Chondrocyte (in vitro differentiated cells): Measurements from ENCODE around the gene FGD1. TPM values are rescaled to one million over a fixed set of nuclear protein-coding genes. Genes with fewer than 3 reads are reported as not detected.
A peak's percentile ranks its signal among the peaks of the same experiment; 100 is the strongest.

Experiments used
- DNase-seq: peaks from one replicate; pipeline ENCODE4 v3.0.0; 2021; ENCODE audit warnings: mixed read lengths, low spot score
- H3K27ac Mint-ChIP-seq: one replicate; pipeline ENCODE4 v1.8.0; 2021; ENCODE audit warnings: mild to moderate bottlenecking, moderate library complexity, mixed read lengths; ENCODE audit not compliant: unreplicated experiment
- H3K27me3 Mint-ChIP-seq: 2 replicates; pipeline ENCODE4 v1.8.0; 2021; ENCODE audit warnings: low read depth, mixed read lengths
- H3K36me3 Mint-ChIP-seq: 2 replicates; pipeline ENCODE4 v1.8.0; 2021; ENCODE audit warnings: low read depth, mixed read lengths
- H3K4me1 Mint-ChIP-seq: 2 replicates; pipeline ENCODE4 v1.8.0; 2021; ENCODE audit warnings: low read depth, mild to moderate bottlenecking, mixed read lengths
- H3K4me3 Mint-ChIP-seq: one replicate; pipeline ENCODE4 v1.8.0; 2021; ENCODE audit warnings: mild to moderate bottlenecking, moderate library complexity, mixed read lengths; ENCODE audit not compliant: unreplicated experiment
- H3K9me3 Mint-ChIP-seq: 2 replicates; pipeline ENCODE4 v1.8.0; 2021; ENCODE audit warnings: low read depth, mixed read lengths
- CTCF ChIP-seq: fragments of 200-600 bp; sonication (generic); IDR thresholded peaks from 2 replicates; pipeline ENCODE4 v1.5.0; 2021; ENCODE audit warnings: antibody characterized with exemption, mild to moderate bottlenecking, moderate library complexity
- total RNA-seq: library from RNA; stranded (reverse); gene quantifications from 3 replicates; pipeline ENCODE4 v1.2.1, GENCODE V29; 2021

FGD1 gene
- total RNA-seq, 1 donor from 2014 or later = 21.0 TPM

GRCh38 chrX:54470054-54470760 is 25.8 kb downstream of the FGD1 start:
- Mint-ChIP-seq H3K27me3 (no peaks in the 10 kb centered on the region), H3K4me3 (no peak overlapping the region), H3K36me3 (peaks cover 16% of the 10 kb centered on the region), H3K4me1 (no peaks in the 10 kb centered on the region), H3K9me3 (peaks cover 14% of the 10 kb centered on the region), H3K27ac (no peak overlapping the region)
- TF ChIP-seq CTCF = no peak
- DNase-seq = no peak

GRCh38 chrX:54452920-54453319 is 43.1 kb downstream of the FGD1 start:
- TF ChIP-seq CTCF = peak; percentile 68

GRCh38 chrX:54449929-54450328 is 46.1 kb downstream of the FGD1 start:
- no peak for TF ChIP-seq CTCF
- H3K27me3 Mint-ChIP-seq = no peaks in the 10 kb centered on the region
- no peaks in the 10 kb centered on the region for H3K4me1 Mint-ChIP-seq
- H3K27ac Mint-ChIP-seq = no peak overlapping the region
- no peak for DNase-seq
- H3K36me3 Mint-ChIP-seq = peaks cover 8% of the 10 kb centered on the region
- H3K9me3 Mint-ChIP-seq = peaks cover 3% of the 10 kb centered on the region
- no peak overlapping the region for H3K4me3 Mint-ChIP-seq

More at GRCh38 chrX:54452920-54453319, 43.1 kb downstream of the FGD1 start:
- DNase-seq = no peak
- Mint-ChIP-seq H3K27ac (peak overlapping the region; percentile 55), H3K9me3 (peaks cover 3% of the 10 kb centered on the region), H3K4me3 (no peak overlapping the region), H3K4me1 (no peaks in the 10 kb centered on the region), H3K27me3 (no peaks in the 10 kb centered on the region), H3K36me3 (peaks cover 8% of the 10 kb centered on the region)

- peak; percentile 50 for TF ChIP-seq CTCF
- no peak overlapping the region for H3K4me3 Mint-ChIP-seq
- peaks cover 9% of the 10 kb centered on the region for H3K36me3 Mint-ChIP-seq
- peaks cover 6% of the 10 kb centered on the region for H3K9me3 Mint-ChIP-seq
- DNase-seq = no peak
- H3K4me1 Mint-ChIP-seq = peaks cover under 1% of the 10 kb centered on the region
- H3K27ac Mint-ChIP-seq = no peak overlapping the region
- no peaks in the 10 kb centered on the region for H3K27me3 Mint-ChIP-seq
Observed at GRCh38 chrX:54447461-54447860, 48.6 kb downstream of the FGD1 start.

- TF ChIP-seq CTCF = no peak
- Mint-ChIP-seq H3K36me3 (peaks cover 11% of the 10 kb centered on the region), H3K9me3 (peaks cover 12% of the 10 kb centered on the region), H3K27me3 (no peaks in the 10 kb centered on the region), H3K4me1 (peaks cover 12% of the 10 kb centered on the region), H3K4me3 (no peak overlapping the region), H3K27ac (no peak overlapping the region)
- DNase-seq = no peak
Observed at GRCh38 chrX:54446084-54446483, 50.0 kb downstream of the FGD1 start.
